OCI-LY7 (cell line): ENCODE data around the gene INPP5B. TPM values are rescaled to one million over a fixed set of nuclear protein-coding genes. Genes with fewer than 3 reads are reported as not detected.

Experiments used
- BruUV-seq: library from RNA; stranded (reverse); fragments of 400-500 nt; replicated peaks from 2 replicates; lab custom pipeline; 2021; lab: Mats Ljungman, UMichigan
- CTCF ChIA-PET: fragments of 300-600 bp; sonication (Branson Sonifier 250); formaldehyde crosslinking; loops from one replicate; lab custom pipeline; 2022; ENCODE audit warnings: antibody characterized with exemption; ENCODE audit not compliant: unreplicated experiment; lab: Charles Lee
- POLR2A ChIA-PET: fragments of 300-600 bp; sonication (Branson Sonifier 250); formaldehyde crosslinking; loops from one replicate; lab custom pipeline; 2022; ENCODE audit warnings: antibody characterized with exemption; lab: Charles Lee
- DNase-seq: peaks from one replicate; pipeline ENCODE4 v3.0.0-alpha.2; 2015; ENCODE audit warnings: low spot score
- H2AFZ ChIP-seq: fragments of 200-600 bp; sonication (generic), shearing (Covaris generic); 2 replicates; pipeline ENCODE4 v1.6.1; 2014; ENCODE audit warnings: mild to moderate bottlenecking, antibody characterized with exemption, low read length, moderate library complexity
- H3K27ac ChIP-seq: fragments of 200-600 bp; sonication (generic); 2 replicates; pipeline ENCODE4 v1.5.1; 2014; ENCODE audit warnings: mixed run types, low read depth, mild to moderate bottlenecking, moderate library complexity, low read length, inconsistent platforms; ENCODE audit not compliant: poor library complexity, severe bottlenecking
- H3K36me3 ChIP-seq: fragments of 200-600 bp; sonication (generic); 2 replicates; pipeline ENCODE4 v1.6.1; 2014; ENCODE audit warnings: mild to moderate bottlenecking, antibody characterized with exemption, low read length, moderate library complexity, mixed read lengths; ENCODE audit not compliant: insufficient read depth
- H3K4me1 ChIP-seq: fragments of 200-600 bp; sonication (generic); 2 replicates; pipeline ENCODE4 v1.5.1; 2014; ENCODE audit warnings: mild to moderate bottlenecking, low read length; ENCODE audit not compliant: insufficient read depth, poor library complexity, severe bottlenecking
- H3K4me2 ChIP-seq: fragments of 200-600 bp; sonication (generic); 2 replicates; pipeline ENCODE4 v1.6.1; 2014; ENCODE audit warnings: mild to moderate bottlenecking, low read length
- H3K4me3 ChIP-seq: fragments of 200-600 bp; sonication (generic); 2 replicates; pipeline ENCODE4 v1.5.1; 2014; ENCODE audit warnings: mild to moderate bottlenecking, low read depth, low read length; ENCODE audit not compliant: poor library complexity, severe bottlenecking
- H3K79me2 ChIP-seq: fragments of 200-600 bp; sonication (generic); 2 replicates; pipeline ENCODE4 v1.6.1; 2016; ENCODE audit warnings: low read depth, mild to moderate bottlenecking, low read length, moderate library complexity, mixed read lengths; ENCODE audit not compliant: insufficient read depth
- H3K9me2 ChIP-seq: fragments of 200-600 bp; sonication (generic); 2 replicates; pipeline ENCODE4 v1.6.1; 2016; ENCODE audit warnings: mild to moderate bottlenecking, low read length, mixed read lengths; ENCODE audit not compliant: insufficient read depth
- H3K9me3 ChIP-seq: fragments of 200-600 bp; sonication (generic); 2 replicates; pipeline ENCODE4 v1.6.1; 2014; ENCODE audit warnings: mild to moderate bottlenecking, mixed run types, low read length, mixed read lengths
- H4K20me1 ChIP-seq: fragments of 200-600 bp; sonication (generic); 2 replicates; pipeline ENCODE4 v1.6.1; 2014; ENCODE audit warnings: mild to moderate bottlenecking, antibody characterized with exemption, low read length, moderate library complexity, mixed read lengths; ENCODE audit not compliant: insufficient read depth
- CTCF ChIP-seq: fragments of 200-600 bp; sonication (generic); conservative IDR thresholded peaks from 2 replicates; pipeline ENCODE4 v1.5.1; 2014; ENCODE audit warnings: mild to moderate bottlenecking, antibody characterized with exemption, low read length, moderate library complexity, mixed read lengths
- EZH2phosphoT487 ChIP-seq: fragments of 200-600 bp; sonication (generic); IDR thresholded peaks from 2 replicates; pipeline ENCODE4 v1.6.1; 2018; ENCODE audit warnings: low read depth, borderline replicate concordance, mild to moderate bottlenecking, mixed run types, antibody characterized with exemption, low read length, moderate library complexity, mixed read lengths
- intact Hi-C: fragments of 100-400 bp; cut with micrococcal nuclease; formaldehyde crosslinking; loops from one replicate; pipeline ENCODE4 v1.10.0; 2022; ENCODE audit not compliant: unreplicated experiment
- total RNA-seq, 2 experiments: library from RNA; depleted of rRNA in 1 of 2; stranded (reverse); fragments of >200 nt in 1 of 2; shearing (Covaris generic) in 1 of 2; gene quantifications; 2 replicates each; pipeline ENCODE4 v1.2.3, GENCODE V29; 2014 to 2022

The INPP5B gene
- total RNA-seq, 2 experiments from 2014 or later = 49.7 to 63.0 TPM

DNA sequence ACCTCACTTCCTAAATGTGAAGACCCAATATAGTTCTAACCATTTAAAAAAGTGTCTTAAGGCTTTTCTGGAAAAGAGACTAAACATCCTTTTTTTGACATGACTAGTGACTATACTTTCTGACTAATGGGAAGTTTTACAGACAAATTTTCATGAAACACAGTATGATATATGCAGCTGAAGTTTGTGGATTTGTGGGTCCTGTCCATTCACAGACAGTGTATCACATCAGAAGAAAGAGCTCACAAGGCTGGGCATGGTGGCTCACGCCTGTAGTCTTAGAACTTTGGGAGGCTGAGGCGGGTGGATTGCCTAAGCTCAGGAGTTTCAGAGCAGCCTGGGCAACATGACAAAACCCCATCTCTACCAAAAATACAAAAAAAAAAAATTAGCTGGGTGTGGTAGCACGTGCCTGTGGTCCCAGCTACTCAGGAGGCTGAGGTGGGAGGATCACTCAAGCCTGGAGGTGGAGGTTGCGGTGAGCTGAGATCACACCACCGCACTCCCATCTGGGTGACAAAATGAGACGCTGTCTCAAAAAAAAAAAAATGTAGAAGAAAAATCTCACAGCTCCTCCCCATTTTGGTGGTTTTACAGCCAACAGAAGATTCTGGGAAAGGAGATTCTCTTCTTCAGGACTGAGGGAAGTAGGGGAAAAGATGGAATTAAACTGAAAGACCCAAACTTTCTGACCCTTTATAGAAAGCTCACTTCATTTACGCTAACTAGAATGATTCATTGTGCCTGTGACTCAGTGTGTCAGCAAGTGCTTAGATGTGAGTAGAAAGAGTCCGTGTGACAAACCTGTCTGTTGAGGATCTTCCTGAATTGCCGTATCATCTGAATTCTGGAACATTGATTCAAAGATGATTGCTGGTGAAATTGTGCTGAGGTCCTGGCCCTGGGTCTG is 123.7 kb downstream of the INPP5B start:
- no TSS peak for BruUV-seq

GRCh38 chr1:37821481-37821880 is 125.4 kb downstream of the INPP5B start:
- Histone ChIP-seq H3K9me3 (no peaks in the 10 kb centered on the region), H3K4me3 (no peak overlapping the region), H4K20me1 (no peaks in the 10 kb centered on the region), H3K79me2 (no peaks in the 10 kb centered on the region), H3K36me3 (peaks cover 61% of the 10 kb centered on the region), H3K4me1 (peaks cover 5% of the 10 kb centered on the region), H3K4me2 (no peak overlapping the region), H3K9me2 (no peaks in the 10 kb centered on the region), H2AFZ (no peak overlapping the region), H3K27ac (no peak overlapping the region)
- DNase-seq = no peak
- BruUV-seq = no TSS peak
- TF ChIP-seq EZH2phosphoT487 = no peak
- TF ChIP-seq CTCF = no peak
- intact Hi-C loops = no loop called here
- ChIA-PET CTCF (interaction anchor here (0.5 kb wide), 1 partner anchor 45 kb away, joined by 4 read pairs; no protein-coding TSS in a partner anchor), POLR2A (no interaction called here)

More for the DNA sequence above, 123.7 kb downstream of the INPP5B start:
- Histone ChIP-seq H3K4me2 (no peak overlapping the region), H3K9me2 (no peaks in the 10 kb centered on the region), H2AFZ (no peak overlapping the region), H3K36me3 (peaks cover 59% of the 10 kb centered on the region), H3K4me1 (peaks cover 5% of the 10 kb centered on the region), H3K27ac (no peak overlapping the region), H3K9me3 (no peaks in the 10 kb centered on the region), H3K79me2 (no peaks in the 10 kb centered on the region), H4K20me1 (no peaks in the 10 kb centered on the region), H3K4me3 (no peak overlapping the region)
- TF ChIP-seq CTCF (no peak), EZH2phosphoT487 (no peak)
- CTCF ChIA-PET = no interaction called here
- DNase-seq = no peak
- POLR2A ChIA-PET = interaction anchor here (0.5 to 0.6 kb wide), 2 partner anchors 221 to 359 kb away, joined by 4 read pairs; no protein-coding TSS in a partner anchor
- intact Hi-C loops = no loop called here

GRCh38 chr1:37817481-37817880 is 129.4 kb downstream of the INPP5B start:
- no peak for DNase-seq
- BruUV-seq = no TSS peak
- Histone ChIP-seq H2AFZ (no peak overlapping the region), H3K79me2 (no peaks in the 10 kb centered on the region), H3K4me2 (no peak overlapping the region), H3K4me3 (no peak overlapping the region), H3K9me2 (no peaks in the 10 kb centered on the region), H3K4me1 (peaks cover 5% of the 10 kb centered on the region), H3K9me3 (no peaks in the 10 kb centered on the region), H3K27ac (no peak overlapping the region), H3K36me3 (peaks cover 66% of the 10 kb centered on the region), H4K20me1 (no peaks in the 10 kb centered on the region)
- intact Hi-C loops = no loop called here
- CTCF ChIA-PET = no interaction called here
- POLR2A ChIA-PET = interaction anchor here (1.7 kb wide), 1 partner anchor 29 kb away, joined by 4 read pairs; no protein-coding TSS in a partner anchor
- TF ChIP-seq CTCF = no peak
- no peak for TF ChIP-seq EZH2phosphoT487
